ENCODE results near the gene AATK.

The AATK gene

DNA sequence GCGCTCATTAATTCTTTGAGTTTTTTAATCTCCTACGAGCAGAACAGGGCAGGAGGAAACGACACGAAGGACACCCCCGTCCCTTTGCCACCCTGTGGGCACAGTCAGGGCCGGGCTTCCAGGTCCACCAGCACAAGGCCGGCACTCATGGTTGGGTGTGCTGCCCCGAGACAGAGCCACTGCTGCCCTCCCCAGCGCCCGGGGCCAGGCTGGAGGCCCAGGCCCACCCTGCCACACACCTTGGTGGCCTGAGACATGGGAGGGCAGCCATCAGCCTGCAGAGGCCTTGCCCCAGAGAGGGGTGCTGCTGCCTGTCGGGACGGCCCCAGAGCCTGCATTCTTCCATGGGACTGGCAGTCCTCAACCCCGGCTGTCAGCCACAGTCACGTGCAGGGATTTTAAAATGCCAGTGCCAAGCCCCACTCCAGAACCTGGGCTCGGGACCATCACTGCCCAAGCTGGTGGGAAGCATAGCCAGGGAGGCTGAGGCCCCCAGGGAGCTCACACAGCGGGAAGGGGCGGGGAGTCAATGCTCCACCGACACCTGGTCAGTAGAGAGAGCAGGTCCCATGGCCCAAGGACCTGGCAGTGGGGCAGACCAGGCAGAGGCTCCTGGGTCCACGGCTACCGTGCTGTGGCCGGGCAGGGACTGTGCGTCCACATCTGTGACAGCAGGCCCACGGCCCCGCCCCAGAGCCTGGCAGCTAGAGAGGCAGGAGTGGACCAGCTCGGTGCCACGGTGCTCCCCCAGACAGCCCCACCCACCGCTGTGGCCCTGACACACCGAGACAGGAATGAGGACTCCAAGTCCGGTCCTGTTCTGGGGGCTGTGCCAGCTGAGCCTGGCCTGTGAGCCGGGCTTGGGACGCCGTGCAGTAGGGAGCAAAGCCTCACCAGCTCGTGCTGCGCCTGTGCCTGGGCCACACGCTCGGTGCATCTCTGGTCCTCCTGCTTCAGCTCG, 29.2 kb upstream of the AATK start:
- no peak for DNase-seq

GRCh38 chr17:81194225-81194760, 28.3 kb upstream of the AATK start:
- no peak for DNase-seq

DNA sequence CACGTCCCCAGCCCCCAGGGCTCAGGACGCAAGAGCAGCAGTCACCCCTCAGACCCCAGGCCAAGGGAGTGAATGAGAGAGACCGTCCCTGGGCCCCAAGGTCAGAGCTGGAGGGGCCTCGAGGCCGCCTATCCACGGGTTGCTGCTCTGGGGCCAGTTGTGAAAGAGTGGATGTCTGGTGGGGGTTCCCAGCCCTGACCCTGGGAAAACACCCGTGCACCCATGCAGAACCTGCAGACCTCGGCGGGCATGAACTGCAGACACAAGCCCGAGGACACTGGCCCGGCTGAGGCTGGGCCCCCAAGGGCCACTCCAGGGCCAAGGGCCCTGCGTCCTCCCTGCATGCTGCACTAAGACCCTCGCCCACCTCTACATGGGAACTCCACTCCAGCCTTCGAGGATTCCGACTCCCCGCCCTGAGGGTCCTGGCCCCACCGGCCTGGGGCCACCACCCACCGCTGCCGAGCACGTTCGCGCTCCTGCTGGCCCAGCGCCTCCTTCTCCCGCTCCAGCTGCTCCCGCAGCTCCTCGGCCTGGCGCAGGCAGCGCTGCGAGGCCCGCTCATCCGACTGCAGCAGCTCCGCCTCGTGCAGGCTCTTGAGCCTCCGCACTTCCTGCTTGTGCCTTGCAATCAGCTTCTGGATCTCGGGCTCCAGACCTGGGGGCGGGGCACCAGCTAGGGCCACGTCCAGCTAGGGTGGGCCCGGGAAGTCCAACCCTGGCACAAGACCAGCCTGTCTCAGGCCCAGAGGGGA, 27.6 kb upstream of the AATK start:
- DNase-seq: no peak

- no peak for DNase-seq
Measured at GRCh38 chr17:81193051-81193410, 27.0 kb upstream of the AATK start.

GRCh38 chr17:81192386-81193050, 26.5 kb upstream of the AATK start:
- DNase-seq: no peak

DNA sequence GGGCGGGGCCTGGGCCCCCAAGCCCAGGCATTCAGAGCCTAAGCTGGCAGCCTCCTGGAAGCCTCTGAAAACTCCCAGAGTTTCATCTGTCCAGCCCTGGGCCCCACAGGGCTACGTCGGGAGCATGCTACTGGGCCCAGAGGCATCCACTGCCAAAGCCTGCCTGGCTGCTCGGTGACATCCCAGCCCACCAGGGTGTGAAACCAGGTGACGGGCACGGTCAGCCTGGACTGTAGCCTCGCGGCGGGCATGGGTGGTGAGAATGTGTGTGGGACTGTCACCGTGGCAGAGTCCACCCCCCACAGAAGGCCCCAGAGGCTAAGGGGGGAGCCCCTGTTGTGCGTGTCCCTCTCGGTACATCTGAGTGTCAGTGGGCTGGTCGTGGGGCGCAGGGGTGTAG, 25.6 kb upstream of the AATK start:
- no peak for DNase-seq

DNA sequence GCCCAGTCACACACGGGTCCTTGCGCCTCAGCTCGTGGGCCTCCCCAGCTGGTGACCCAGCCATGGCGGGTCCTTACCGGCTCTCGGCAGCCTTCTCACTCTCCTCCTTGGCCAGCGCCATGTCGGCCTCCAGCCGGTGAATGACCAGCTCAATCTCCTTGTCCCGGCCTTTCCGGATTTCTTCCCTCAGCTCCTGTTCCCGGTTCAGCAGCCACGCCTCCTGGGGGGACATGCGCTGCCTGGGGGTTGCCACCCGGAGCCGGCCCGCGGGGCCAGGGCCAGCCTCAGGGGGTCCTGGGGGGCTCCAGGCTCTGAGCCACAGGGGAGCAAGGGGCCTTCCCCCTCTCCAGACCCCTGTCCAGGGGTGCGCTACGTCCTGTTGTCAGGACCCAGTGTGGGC, 25.1 kb upstream of the AATK start:
- DNase-seq: no peak

- DNase-seq: no peak
Measured at GRCh38 chr17:81190591-81190990, 24.6 kb upstream of the AATK start.

- no peak for DNase-seq
Measured at GRCh38 chr17:81189670-81190530, 23.9 kb upstream of the AATK start.

DNA sequence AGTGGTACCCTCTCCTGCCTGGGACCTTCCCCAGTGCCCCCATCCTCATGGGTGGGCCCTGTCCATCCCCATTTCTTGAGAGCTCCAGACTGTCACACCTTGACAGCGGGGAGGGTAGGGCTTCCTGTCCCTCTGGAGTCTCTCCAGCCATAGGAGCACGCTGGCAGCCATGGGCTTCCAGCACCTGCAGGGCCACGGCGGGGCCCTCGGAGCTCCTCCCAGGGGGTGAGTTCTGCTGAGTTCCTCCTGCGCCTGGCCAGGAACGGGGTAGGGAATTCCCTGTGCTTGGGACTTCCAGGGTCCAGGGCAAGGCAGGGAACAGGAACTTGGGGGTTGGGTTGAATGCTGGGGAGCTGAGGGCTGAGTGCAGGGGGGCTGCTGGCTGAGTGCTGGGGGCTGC, 23.0 kb upstream of the AATK start:
- no peak for DNase-seq

GRCh38 chr17:81188491-81188840, 22.4 kb upstream of the AATK start:
- DNase-seq: no peak

DNA sequence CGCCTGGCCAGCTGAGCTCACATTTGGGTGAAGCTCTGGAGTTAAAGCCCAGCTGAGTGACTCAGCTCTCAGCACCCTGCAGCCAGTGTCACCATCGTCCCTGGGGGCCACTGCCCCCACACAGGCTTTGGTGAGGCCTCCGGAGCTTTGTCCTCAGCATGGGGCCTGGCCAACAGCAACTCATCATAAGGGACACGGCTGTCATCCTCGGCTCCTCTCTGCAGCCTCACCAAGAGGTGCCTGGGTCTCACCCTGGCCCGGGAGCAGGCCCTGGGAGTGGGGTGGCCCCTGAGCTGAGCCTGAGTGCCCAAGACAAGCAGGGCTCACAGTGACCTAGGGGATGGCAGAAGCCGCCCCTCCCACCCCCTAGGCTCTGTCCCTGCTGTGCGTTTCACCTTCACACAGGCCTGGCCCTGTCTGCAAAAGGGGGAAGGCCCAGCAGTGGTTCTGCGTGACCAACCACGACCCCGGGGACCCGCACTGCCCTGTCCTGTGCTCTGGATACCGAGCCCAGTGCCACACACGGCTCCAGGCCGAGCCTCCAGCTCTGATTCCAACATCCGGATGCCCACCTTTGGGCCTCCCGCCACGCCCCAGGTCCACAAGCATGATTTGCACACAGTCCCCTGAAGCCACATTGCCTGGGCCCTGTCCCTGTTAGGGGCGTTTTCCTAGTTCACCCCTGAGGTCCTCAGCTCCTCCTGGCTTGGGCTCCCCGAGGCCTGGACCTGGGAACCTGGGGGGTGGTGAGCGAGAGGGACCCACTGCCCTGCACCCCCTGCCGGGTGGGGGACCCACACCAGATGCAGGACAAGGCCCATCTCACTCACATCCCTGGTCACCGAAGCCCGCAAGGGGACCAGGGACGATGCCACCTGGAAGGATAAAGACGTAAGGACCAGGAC, 21.8 kb upstream of the AATK start:
- no peak for DNase-seq

DNA sequence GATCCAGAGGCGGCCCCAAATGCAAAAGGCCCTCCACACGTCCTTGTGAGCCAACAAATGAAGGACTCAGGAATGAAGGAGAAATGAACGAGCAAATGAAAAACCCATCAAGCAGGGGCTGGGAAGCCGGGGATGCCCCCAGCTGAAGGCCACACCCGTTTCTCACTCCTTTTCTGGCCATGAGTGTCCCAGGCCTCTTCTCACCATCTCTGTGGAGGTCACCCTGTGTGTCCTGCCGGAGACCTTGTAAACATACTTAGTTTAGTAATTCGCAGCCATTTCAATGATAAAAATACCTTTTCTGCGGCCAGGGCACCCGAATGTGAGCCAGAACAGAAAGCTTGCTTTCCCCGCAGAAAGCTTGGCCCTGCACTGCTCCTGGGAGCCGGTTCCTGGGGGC, 21.1 kb upstream of the AATK start:
- DNase-seq: no peak

DNA sequence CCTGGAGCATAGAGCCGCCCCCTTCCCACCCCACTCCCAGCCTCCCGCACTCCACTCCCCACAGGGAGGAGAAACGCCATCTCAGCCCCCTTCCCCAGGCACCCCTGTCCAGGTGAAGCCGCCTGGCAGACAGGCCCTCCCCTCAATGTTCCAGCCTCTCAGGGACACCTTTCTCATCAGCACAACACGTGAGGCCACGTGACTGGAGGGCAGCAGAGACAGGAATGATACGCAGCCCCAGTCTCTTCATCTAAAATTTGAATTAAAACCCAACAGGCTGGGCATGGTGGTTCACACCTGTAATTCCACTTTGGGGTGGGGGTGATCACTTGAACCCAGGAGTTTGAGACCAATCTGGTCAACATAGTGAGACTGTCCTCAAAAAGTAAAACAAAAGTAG, 20.2 kb upstream of the AATK start:
- DNase-seq: no peak

GRCh38 chr17:81184555-81184954, 18.5 kb upstream of the AATK start:
- DNase-seq: no peak

- no peak for DNase-seq
Measured at GRCh38 chr17:81183807-81184206, 17.8 kb upstream of the AATK start.

DNA sequence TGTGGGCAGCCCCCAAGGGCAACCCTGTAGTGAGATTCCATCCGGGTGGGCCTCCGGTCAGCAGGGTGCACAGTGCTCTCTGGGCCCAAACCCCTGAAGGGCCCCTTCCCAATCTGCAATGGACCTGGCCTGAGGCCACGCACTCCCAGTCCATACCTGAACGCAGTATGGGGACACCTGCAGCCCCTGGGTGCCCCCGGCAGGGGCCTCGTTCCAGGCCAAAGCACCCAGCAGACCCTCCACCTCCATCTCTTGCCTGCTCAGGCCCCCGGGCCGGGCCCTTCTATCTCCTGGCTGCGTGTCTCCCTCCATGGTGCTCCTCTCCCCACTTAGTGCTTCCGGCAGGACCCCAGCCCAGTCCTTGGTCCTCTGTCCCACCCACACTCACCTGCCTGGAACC, 17.3 kb upstream of the AATK start:
- no peak for DNase-seq

GRCh38 chr17:81182596-81182995, 16.6 kb upstream of the AATK start:
- DNase-seq: no peak

DNA sequence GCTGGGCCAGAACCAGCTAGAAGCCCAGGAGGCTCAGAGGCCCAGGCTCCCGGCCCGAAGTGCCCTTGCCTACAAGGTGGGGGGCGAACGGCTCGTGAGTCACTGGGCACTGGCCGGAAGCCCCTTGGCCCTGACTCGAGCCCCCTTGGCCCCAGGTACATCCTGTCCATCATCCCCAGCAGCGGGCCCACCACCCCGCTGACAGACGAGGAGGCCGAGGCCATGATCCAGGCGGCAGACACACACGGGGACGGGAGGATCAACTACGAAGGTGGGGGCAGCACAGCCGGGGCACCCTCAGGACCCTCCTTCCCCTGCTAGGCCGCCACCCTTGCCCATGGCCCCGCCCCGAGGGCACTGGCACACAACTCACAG, 15.8 kb upstream of the AATK start:
- DNase-seq: no peak

DNA sequence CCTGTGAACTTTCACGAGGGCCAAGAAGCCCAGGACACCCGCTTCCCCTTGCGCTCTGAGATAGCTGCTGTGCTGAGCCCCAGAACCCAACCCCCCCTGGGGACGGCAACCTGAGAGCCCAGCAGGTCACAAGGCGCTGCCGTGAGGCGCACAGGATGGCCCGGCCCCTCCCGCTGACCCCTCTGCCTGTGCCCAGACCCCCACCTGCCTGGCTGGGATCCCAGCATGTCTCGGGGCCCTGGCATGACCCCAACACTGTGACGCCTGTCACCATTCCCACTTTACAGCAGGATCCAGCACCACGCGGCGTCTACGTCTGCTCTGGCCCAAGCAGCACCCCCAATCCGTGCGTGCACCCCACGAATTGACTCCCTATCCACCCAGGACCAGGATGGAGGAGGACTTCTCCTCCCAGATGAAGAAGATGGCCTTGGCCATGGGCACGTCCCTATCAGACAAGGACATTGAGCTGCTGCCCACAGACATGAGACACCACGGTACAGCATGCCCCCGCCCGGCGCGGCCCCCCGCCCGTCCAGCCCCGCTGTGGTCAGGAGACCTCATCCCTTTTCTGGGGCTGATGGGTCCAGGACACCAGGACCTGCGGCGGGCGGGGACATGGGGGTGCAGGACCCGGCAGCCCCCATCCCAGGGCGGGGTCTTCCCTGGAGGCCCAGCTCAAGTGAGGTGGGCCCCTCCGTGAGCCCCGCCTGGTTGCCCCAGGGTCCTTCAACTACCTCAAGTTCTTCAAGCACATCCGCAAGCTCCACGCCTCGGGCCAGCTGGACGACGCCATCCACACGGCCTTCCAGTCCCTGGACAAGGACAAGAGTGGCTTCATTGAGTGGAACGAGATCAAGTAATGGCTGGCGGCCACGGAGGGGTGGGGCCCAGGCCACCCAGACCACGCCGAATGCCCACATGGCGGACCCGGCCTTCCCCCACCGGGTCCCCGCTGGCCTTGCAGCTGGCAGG, 15.1 kb upstream of the AATK start:
- no peak for DNase-seq

Measured in activated effector memory CD4-positive, alpha-beta T cell treated with anti-CD3 and anti-CD28 coated beads, Interleukin-2, amount 50 U/mL, for 16 hours (primary cell).